A673 (cell line): ENCODE measurements around the gene THBS2. TPM values are rescaled to one million over a fixed set of nuclear protein-coding genes. Genes with fewer than 3 reads are reported as not detected.
"Not testable (repeated sequence)": the region's sequence is repeated elsewhere in the genome, so short reads cannot be mapped to it uniquely, and the experiment has no call there.

ENCODE experiments used
- BruUV-seq: library from RNA; stranded (reverse); fragments of 400-500 nt; replicated peaks from 2 replicates; lab custom pipeline; 2021; lab: Mats Ljungman, UMichigan
- CTCF ChIA-PET: fragments of 300-600 bp; sonication (Branson Sonifier 250); formaldehyde crosslinking; loops from one replicate; lab custom pipeline; 2022; ENCODE audit warnings: antibody characterized with exemption; lab: Charles Lee
- POLR2A ChIA-PET: fragments of 300-600 bp; sonication (Branson Sonifier 250); formaldehyde crosslinking; loops from one replicate; lab custom pipeline; 2022; ENCODE audit warnings: antibody characterized with exemption; ENCODE audit not compliant: low non-redundant PET; lab: Charles Lee
- DNase-seq: peaks from one replicate; pipeline ENCODE4 v3.0.0-alpha.2; 2015; ENCODE audit warnings: low spot score
- H3K27ac ChIP-seq: fragments of 200-600 bp; sonication (generic); 2 replicates; pipeline ENCODE4 v1.5.1; 2016; ENCODE audit warnings: mixed run types, low read depth, mild to moderate bottlenecking, mixed read lengths, antibody characterized with exemption, low read length; ENCODE audit not compliant: poor library complexity, severe bottlenecking
- H3K27me3 ChIP-seq: fragments of 200-600 bp; sonication (generic); replicated peaks from 2 replicates; pipeline ENCODE4 v1.6.1; 2017; ENCODE audit warnings: mixed run types, low read depth, mild to moderate bottlenecking, mixed read lengths, antibody characterized with exemption, low read length; ENCODE audit not compliant: insufficient read depth, poor library complexity
- H3K36me3 ChIP-seq: fragments of 200-600 bp; sonication (generic); 2 replicates; pipeline ENCODE4 v1.6.1; 2016; ENCODE audit warnings: mixed run types, mild to moderate bottlenecking, mixed read lengths, antibody characterized with exemption, low read length; ENCODE audit not compliant: insufficient read depth, poor library complexity, severe bottlenecking
- H3K4me1 ChIP-seq: fragments of 200-600 bp; sonication (generic); 2 replicates; pipeline ENCODE4 v1.6.1; 2017; ENCODE audit warnings: mixed run types, mild to moderate bottlenecking, mixed read lengths, antibody characterized with exemption, low read length; ENCODE audit not compliant: insufficient read depth, poor library complexity, severe bottlenecking
- H3K4me3 ChIP-seq: fragments of 200-600 bp; sonication (generic); 2 replicates; pipeline ENCODE4 v1.5.1; 2016; ENCODE audit warnings: low read depth, mixed run types, mild to moderate bottlenecking, mixed read lengths, low read length; ENCODE audit not compliant: poor library complexity, severe bottlenecking
- H3K9me3 ChIP-seq: fragments of 200-600 bp; sonication (generic); 2 replicates; pipeline ENCODE4 v1.6.1; 2016; ENCODE audit warnings: mixed run types, low read depth, mild to moderate bottlenecking, mixed read lengths, antibody characterized with exemption, low read length; ENCODE audit not compliant: poor library complexity, severe bottlenecking
- CTCF ChIP-seq: fragments of 300-800, 200-600 bp; sonication (generic); conservative IDR thresholded peaks from 2 replicates; pipeline ENCODE4 v1.5.1; 2017; ENCODE audit warnings: low read depth, mild to moderate bottlenecking, antibody characterized with exemption, low read length, moderate library complexity, mixed read lengths
- EZH2 ChIP-seq: fragments of 200-600 bp; sonication (generic); IDR thresholded peaks from 2 replicates; pipeline ENCODE4 v1.6.1; 2017; ENCODE audit warnings: borderline replicate concordance, low read depth, mild to moderate bottlenecking, mixed read lengths, antibody characterized with exemption, low read length; ENCODE audit not compliant: poor library complexity, severe bottlenecking
- intact Hi-C: fragments of 100-400 bp; cut with micrococcal nuclease; formaldehyde crosslinking; loops from one replicate; pipeline ENCODE4 v1.10.0; 2022; ENCODE audit not compliant: unreplicated experiment
- total RNA-seq: library from RNA; stranded (reverse); gene quantifications from 2 replicates; pipeline ENCODE4 v1.2.3, GENCODE V29; 2021

THBS2 gene
- total RNA-seq, 1 experiment from 2014 or later = 0.13 TPM

DNA sequence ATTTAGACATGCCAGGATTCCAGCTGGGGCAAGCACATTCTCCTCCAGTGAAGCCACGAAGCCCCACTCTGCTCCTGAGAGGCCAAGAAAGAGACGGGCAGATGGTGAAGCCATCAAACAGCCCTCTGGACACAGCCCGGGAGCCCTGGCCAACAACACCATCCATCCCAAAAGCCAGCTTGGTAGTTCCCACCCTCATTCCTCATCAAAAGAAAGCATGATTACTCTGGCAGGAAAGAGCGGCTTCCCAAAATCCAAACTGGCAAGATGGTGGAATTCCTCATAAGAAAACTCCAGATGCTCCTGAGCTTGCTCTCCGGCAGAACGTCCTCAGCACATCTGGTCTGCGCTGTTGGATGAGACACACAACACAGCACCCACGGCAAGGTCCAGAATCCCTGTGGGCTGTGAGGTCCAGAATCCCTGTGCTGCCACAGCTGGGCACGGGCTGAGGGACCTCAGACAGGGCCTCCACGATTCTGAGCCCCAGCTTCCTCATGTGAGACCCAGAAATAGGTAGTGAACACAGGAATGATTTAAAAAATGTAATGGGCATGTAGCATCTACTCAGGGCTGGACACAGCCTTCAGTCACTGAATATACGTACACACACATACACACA lies 52.6 kb downstream of the THBS2 start:
- POLR2A ChIA-PET = no interaction called here
- CTCF ChIA-PET = no interaction called here

DNA sequence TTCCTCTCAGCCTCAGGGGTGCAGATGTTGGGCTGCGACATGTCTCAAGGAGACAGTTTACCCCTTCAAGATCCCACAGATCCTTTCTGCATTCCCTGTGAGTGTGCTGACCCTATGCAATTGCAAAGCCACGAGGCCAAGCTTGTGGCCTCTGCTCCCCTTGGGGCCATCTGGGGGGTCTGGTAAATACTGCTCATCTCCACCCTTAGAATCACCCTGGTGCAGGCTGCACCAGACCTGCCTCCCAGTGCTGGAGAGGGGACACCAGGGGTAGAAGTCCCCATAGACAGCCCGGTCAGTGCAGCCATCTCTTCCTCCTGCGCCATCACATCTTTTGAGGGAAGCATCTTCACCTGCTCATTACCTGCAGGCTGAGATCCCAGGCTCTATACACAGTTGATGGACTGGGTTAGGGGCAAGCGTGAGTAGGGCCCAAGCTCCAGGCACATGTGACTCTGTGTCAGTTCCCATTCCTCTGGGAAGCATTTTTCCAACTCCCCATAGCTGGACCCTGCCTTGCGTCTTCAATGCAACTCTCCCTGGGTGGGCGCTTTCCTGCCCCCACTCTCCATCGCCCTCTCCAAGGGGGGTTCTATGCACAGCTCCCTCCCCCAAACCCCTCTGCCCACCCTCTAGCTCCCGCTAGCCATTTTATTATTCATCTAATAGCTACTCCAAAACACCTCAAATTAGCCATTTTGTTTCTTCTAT lies 53.9 kb downstream of the THBS2 start:
- no peaks in the 10 kb centered on the region for H3K9me3 ChIP-seq
- no peak for DNase-seq
- no peak overlapping the region for H3K4me3 ChIP-seq
- intact Hi-C loops = no loop called here
- no peak overlapping the region for H3K27ac ChIP-seq
- H3K4me1 ChIP-seq = no peaks in the 10 kb centered on the region
- TF ChIP-seq EZH2 (no peak), CTCF (no peak)
- ChIA-PET CTCF (no interaction called here), POLR2A (no interaction called here)
- H3K36me3 ChIP-seq = no peaks in the 10 kb centered on the region
- BruUV-seq = no TSS peak
- no peaks in the 10 kb centered on the region for H3K27me3 ChIP-seq

More for the DNA sequence above, 52.6 kb downstream of the THBS2 start:
- intact Hi-C loops = no loop called here
- no TSS peak for BruUV-seq
- no peaks in the 10 kb centered on the region for H3K36me3 ChIP-seq
- no peak overlapping the region for H3K27ac ChIP-seq
- DNase-seq = no peak
- no peak overlapping the region for H3K4me3 ChIP-seq
- H3K4me1 ChIP-seq = no peaks in the 10 kb centered on the region
- no peaks in the 10 kb centered on the region for H3K9me3 ChIP-seq
- TF ChIP-seq CTCF (no peak), EZH2 (no peak)
- no peaks in the 10 kb centered on the region for H3K27me3 ChIP-seq

DNA sequence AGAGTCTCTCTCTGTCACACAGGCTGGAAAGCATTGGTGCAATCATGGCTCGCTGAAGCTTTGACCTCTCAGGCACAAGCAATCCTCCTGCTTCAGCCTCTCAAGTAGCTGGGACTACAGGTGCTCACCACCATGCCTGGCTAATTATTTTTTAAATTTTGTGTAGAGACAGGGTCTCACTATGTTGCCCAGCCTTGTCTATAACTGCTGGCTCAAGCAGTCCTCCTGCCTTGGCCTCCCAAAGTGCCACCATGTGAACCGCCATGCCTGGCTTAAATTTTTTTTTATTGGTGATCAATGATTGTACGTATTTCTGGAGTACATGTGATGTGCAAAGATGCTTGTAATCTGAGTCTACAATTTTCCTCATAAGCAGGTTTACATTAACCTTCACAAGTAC lies 54.8 kb downstream of the THBS2 start:
- intact Hi-C loops = no loop called here
- Histone ChIP-seq H3K4me1 (no peaks in the 10 kb centered on the region), H3K36me3 (no peaks in the 10 kb centered on the region), H3K4me3 (no peak overlapping the region), H3K27me3 (no peaks in the 10 kb centered on the region), H3K27ac (no peak overlapping the region), H3K9me3 (no peaks in the 10 kb centered on the region)
- ChIA-PET POLR2A (no interaction called here), CTCF (no interaction called here)
- no TSS peak for BruUV-seq
- no peak for DNase-seq
- TF ChIP-seq EZH2 (no peak), CTCF (no peak)

GRCh38 chr6:169197929-169198328 lies 55.7 kb downstream of the THBS2 start:
- H3K4me1 ChIP-seq, H3K36me3 ChIP-seq, CTCF ChIA-PET, H3K4me3 ChIP-seq, BruUV-seq, intact Hi-C loops, H3K9me3 ChIP-seq, H3K27me3 ChIP-seq, H3K27ac ChIP-seq, POLR2A ChIA-PET, DNase-seq: not testable (repeated sequence)

DNA sequence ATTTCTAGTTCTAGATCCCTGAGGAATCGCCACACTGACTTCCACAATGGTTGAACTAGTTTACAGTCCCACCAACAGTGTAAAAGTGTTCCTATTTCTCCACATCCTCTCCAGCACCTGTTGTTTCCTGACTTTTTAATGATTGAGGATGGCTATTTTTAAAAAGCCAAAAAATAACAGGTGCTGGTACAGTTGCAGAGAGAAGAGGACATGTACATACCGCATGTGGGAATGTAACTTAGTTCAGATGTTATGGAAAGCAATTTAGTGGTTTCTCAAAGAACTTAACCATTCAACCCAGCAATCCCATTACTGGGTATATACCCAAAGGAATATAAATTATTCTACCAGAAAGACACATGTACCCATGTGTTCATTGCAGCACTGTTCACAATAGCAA lies 57.4 kb downstream of the THBS2 start:
- intact Hi-C loops, CTCF ChIA-PET, BruUV-seq, H3K27me3 ChIP-seq, DNase-seq, H3K9me3 ChIP-seq, H3K4me3 ChIP-seq, H3K4me1 ChIP-seq, H3K27ac ChIP-seq, POLR2A ChIA-PET, H3K36me3 ChIP-seq: not testable (repeated sequence)
